ENCODE measurements around the gene NACC2.

Gene NACC2

DNA sequence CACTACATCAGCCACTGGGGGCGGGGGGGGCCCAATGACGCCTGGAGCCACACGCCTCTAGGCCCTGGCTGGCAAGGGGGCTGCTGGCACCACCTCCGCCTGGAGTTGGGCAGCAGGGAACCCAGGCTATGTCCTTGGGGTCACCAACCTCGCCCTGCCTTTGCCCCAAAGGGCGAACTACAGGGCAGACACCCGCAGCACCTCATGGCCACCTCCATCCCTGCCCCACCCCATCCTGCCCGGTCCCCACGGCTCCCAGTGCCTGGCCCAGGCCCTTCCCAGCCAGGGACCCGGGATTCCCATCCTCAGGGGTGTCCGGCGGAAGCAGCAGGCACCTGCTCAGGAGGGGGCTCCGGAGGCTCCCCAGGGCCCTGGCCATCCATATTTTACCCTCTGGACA lies 37.0 kb downstream of the NACC2 start:
- no peak overlapping the region for H3K4me3 Mint-ChIP-seq
- peaks cover 16% of the 10 kb centered on the region for H3K4me1 Mint-ChIP-seq (ENCODE audit: low read depth)
- peaks cover 3% of the 10 kb centered on the region for H3K36me3 Mint-ChIP-seq (ENCODE audit: low read depth)
- no peaks in the 10 kb centered on the region for H3K9me3 Mint-ChIP-seq
- no peak overlapping the region for H3K27ac Mint-ChIP-seq
- DNase-seq: peak; percentile 22
- peaks cover 5% of the 10 kb centered on the region for H3K27me3 Mint-ChIP-seq

DNA sequence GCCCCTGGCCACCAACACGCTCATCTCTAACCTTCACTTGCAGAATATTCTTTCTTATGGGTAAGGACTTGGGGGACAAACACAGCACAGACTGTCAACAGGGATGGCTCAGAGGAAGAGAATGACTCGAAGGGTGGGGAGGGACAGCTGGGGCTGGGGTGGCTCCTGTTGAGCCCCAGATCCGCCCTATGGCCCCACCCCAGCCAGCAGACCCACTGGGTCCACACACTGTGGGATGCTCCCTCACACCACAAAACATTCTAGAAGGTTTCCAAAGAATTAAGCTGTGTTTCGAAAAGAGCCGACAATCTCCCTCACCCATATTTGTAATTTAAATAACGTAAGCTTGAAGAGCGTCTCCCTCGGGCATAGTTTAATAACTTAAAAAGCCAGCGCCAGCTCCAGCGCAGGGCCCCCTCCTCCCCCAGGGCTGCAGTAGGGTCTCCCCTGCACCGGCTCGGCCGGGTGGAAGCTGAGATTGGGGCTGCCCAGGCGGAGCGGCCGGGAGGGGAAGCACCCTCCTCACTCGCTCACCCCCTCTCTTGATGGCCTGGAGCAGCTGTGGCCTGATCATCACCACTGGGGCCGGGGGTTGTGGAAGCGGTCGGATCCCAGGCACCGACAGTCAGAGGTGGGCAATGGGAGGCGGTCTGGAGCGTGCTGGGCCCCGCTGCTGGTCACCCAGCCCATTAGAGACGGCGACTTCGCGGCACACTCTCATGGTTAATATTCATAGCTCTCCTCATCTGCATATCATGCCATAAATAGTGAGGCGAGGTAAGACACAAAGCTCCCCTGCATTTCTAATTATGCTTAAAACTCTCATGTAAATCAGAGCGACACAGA lies 37.6 kb downstream of the NACC2 start:
- no peak overlapping the region for H3K4me3 Mint-ChIP-seq
- peaks cover 16% of the 10 kb centered on the region for H3K4me1 Mint-ChIP-seq (ENCODE audit: low read depth)
- H3K36me3 Mint-ChIP-seq (ENCODE audit: low read depth): no peaks in the 10 kb centered on the region
- DNase-seq: peak; percentile 13
- H3K27ac Mint-ChIP-seq: no peak overlapping the region
- no peaks in the 10 kb centered on the region for H3K9me3 Mint-ChIP-seq
- H3K27me3 Mint-ChIP-seq: peaks cover 5% of the 10 kb centered on the region

GRCh38 chr9:136056546-136057235 lies 38.4 kb downstream of the NACC2 start:
- Mint-ChIP-seq H3K4me1 (ENCODE audit: low read depth) (peaks cover 20% of the 10 kb centered on the region), H3K27ac (no peak overlapping the region), H3K27me3 (peaks cover 9% of the 10 kb centered on the region), H3K9me3 (no peaks in the 10 kb centered on the region), H3K36me3 (ENCODE audit: low read depth) (no peaks in the 10 kb centered on the region), H3K4me3 (no peak overlapping the region)
- peak; percentile 23 for DNase-seq

DNA sequence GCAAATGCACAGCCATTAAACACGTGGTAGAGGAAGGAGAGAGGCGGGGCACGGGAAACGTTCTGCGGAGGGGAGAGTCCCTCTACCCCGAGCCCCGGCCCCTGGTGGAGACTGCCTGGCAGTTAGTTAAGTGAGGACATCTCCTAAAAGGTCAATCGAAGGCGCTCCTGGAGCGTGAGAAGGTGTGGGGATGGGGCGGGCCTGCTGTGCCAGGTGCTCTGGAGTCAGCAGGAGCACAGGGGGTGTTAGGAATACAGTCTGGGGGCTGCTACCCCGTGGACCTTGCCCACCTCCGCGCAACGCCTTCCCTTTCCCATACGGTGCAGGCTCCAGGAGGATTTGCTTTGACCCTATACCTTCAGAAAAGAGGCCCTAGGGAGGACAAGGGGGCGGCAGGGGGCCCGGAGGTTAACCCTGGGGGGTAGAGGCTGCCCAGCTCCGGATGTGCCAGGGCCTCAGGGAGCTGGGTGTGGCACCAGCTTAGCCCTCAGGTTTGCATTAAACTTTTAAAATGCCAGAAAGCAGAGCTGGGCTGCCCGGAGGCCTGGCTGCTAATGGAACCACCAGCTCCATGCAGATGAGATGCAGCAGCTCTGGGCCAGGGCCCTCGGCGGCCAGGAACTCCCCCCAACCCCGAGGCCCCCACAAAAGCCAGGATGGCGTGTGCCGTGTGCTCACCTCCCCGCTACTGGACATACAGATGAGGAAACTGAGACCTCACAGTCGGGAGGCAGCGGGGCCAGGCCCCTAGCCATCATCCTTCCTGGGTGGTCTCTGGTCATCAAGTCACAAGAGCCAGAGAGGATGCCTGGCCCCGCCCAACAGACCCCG lies 39.2 kb downstream of the NACC2 start:
- Mint-ChIP-seq H3K4me3 (no peak overlapping the region), H3K27me3 (peaks cover 9% of the 10 kb centered on the region), H3K27ac (no peak overlapping the region), H3K9me3 (no peaks in the 10 kb centered on the region), H3K36me3 (ENCODE audit: low read depth) (no peaks in the 10 kb centered on the region), H3K4me1 (ENCODE audit: low read depth) (peaks cover 20% of the 10 kb centered on the region)
- peak; percentile 24 for DNase-seq

DNA sequence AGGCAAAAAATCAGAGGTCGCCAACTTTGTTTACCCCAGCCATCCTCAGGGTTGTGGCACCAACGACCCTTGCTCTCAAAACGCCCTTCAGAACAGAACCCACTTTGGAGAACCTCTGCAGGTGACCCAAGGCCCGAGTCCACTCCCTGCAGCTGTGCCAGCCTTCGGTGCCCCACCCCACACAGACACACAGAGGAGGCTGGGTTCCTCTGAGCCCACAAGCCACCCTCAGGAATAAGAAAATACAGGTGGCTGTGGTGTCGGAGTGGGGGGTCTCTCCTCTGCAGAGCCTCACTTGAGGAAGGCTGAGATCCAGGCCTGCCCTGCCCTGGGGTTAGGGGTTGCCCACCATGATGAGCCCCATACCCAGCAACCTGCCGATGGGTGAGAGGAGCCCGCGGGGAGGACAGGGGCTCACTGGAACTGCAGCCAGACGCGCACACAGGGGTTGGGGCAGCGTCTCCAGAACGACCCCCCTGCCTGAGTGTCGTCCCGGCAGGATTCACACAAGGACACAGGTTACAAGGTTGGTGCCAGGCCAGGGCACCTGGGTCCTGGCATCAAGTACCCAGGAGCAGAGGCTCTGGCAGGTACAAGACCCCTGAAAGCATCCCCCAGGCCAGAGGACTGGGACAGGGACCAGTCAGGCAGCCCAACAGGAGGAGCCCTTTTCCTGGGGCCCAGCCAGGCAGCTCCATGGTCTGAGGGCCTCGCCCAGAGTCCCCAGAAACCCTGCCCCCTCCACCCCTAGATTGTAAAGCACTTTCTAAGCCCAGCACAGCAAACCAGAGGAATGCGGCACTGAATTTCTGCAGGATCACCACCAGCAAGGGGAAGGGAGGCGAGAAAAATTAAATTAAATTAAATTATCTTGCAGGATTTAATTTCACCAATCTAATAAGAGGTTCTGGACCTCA lies 40.0 kb downstream of the NACC2 start:
- Mint-ChIP-seq H3K4me1 (ENCODE audit: low read depth) (peaks cover 20% of the 10 kb centered on the region), H3K4me3 (no peak overlapping the region), H3K9me3 (no peaks in the 10 kb centered on the region), H3K27me3 (peaks cover 9% of the 10 kb centered on the region), H3K36me3 (ENCODE audit: low read depth) (no peaks in the 10 kb centered on the region), H3K27ac (no peak overlapping the region)
- peak; percentile 15 for DNase-seq

- Mint-ChIP-seq H3K4me1 (ENCODE audit: low read depth) (peaks cover 20% of the 10 kb centered on the region), H3K4me3 (no peak overlapping the region), H3K27me3 (peaks cover 9% of the 10 kb centered on the region), H3K9me3 (no peaks in the 10 kb centered on the region), H3K27ac (no peak overlapping the region), H3K36me3 (ENCODE audit: low read depth) (peaks cover under 1% of the 10 kb centered on the region)
- peak; percentile 23 for DNase-seq
Observed at GRCh38 chr9:136054146-136054545, 40.9 kb downstream of the NACC2 start.

- no peaks in the 10 kb centered on the region for H3K9me3 Mint-ChIP-seq
- H3K4me1 Mint-ChIP-seq (ENCODE audit: low read depth): peaks cover 20% of the 10 kb centered on the region
- H3K27ac Mint-ChIP-seq: no peak overlapping the region
- DNase-seq: peak; percentile 30
- peaks cover 2% of the 10 kb centered on the region for H3K36me3 Mint-ChIP-seq (ENCODE audit: low read depth)
- H3K27me3 Mint-ChIP-seq: peaks cover 9% of the 10 kb centered on the region
- H3K4me3 Mint-ChIP-seq: no peak overlapping the region
Observed at GRCh38 chr9:136053757-136054142, 41.3 kb downstream of the NACC2 start.

GRCh38 chr9:136052991-136053756 lies 41.9 kb downstream of the NACC2 start:
- H3K4me1 Mint-ChIP-seq (ENCODE audit: low read depth): peaks cover 20% of the 10 kb centered on the region
- no peaks in the 10 kb centered on the region for H3K9me3 Mint-ChIP-seq
- no peak overlapping the region for H3K4me3 Mint-ChIP-seq
- DNase-seq: peak; percentile 25
- H3K36me3 Mint-ChIP-seq (ENCODE audit: low read depth): peaks cover 2% of the 10 kb centered on the region
- H3K27ac Mint-ChIP-seq: no peak overlapping the region
- peaks cover 9% of the 10 kb centered on the region for H3K27me3 Mint-ChIP-seq

- peak; percentile 25 for DNase-seq
- H3K27me3 Mint-ChIP-seq: peaks cover 9% of the 10 kb centered on the region
- H3K36me3 Mint-ChIP-seq (ENCODE audit: low read depth): peaks cover 2% of the 10 kb centered on the region
- no peak overlapping the region for H3K4me3 Mint-ChIP-seq
- H3K4me1 Mint-ChIP-seq (ENCODE audit: low read depth): peaks cover 20% of the 10 kb centered on the region
- H3K9me3 Mint-ChIP-seq: no peaks in the 10 kb centered on the region
- H3K27ac Mint-ChIP-seq: no peak overlapping the region
Observed at GRCh38 chr9:136052472-136052880, 42.6 kb downstream of the NACC2 start.

DNA sequence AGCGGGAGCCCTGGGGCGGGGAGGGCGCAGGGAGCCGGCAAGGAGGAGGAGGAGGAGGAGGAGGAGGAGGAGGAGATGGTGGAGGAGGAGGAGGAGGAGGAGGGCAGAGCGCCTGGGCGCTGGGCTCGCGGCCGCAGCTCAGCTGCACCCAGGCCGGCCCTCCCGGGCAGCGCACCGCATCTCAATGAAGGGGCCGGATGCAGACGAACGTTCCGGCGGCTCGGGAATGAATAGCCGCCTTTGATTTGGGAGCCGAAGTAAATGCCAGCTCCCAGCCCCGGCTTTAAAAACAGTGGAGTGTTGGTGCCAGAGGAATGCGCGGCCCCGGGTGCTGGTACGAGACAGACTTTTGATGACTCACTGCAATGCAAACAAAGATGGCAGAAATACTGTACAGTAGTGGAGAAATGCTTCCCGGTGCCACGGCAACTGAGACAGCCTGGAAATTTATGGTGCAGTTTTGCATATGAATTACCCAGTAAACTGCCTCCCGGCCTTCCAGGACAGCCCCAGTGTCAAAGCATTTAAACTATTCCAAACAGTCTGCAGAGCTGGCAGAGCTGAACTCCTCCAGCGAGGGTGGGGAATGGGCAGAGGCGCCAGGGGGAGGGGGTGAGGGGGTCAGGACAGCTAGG lies 43.1 kb downstream of the NACC2 start:
- H3K27ac Mint-ChIP-seq: no peak overlapping the region
- peaks cover 9% of the 10 kb centered on the region for H3K27me3 Mint-ChIP-seq
- peaks cover 2% of the 10 kb centered on the region for H3K36me3 Mint-ChIP-seq (ENCODE audit: low read depth)
- H3K9me3 Mint-ChIP-seq: no peaks in the 10 kb centered on the region
- peak; percentile 50 for DNase-seq
- peak overlapping the region; percentile 66 for H3K4me3 Mint-ChIP-seq
- H3K4me1 Mint-ChIP-seq (ENCODE audit: low read depth): peaks cover 17% of the 10 kb centered on the region

- no peaks in the 10 kb centered on the region for H3K9me3 Mint-ChIP-seq
- DNase-seq: no peak
- no peak overlapping the region for H3K27ac Mint-ChIP-seq
- H3K36me3 Mint-ChIP-seq (ENCODE audit: low read depth): peaks cover 4% of the 10 kb centered on the region
- H3K4me3 Mint-ChIP-seq: no peak overlapping the region
- peaks cover 17% of the 10 kb centered on the region for H3K4me1 Mint-ChIP-seq (ENCODE audit: low read depth)
- H3K27me3 Mint-ChIP-seq: peaks cover 9% of the 10 kb centered on the region
Observed at GRCh38 chr9:136051453-136051836, 43.6 kb downstream of the NACC2 start.

- Mint-ChIP-seq H3K4me1 (ENCODE audit: low read depth) (peaks cover 17% of the 10 kb centered on the region), H3K9me3 (no peaks in the 10 kb centered on the region), H3K27me3 (peaks cover 9% of the 10 kb centered on the region), H3K27ac (no peak overlapping the region), H3K36me3 (ENCODE audit: low read depth) (peaks cover 4% of the 10 kb centered on the region), H3K4me3 (peak overlapping the region; percentile 35)
- DNase-seq: no peak
Observed at GRCh38 chr9:136050701-136051452, 44.2 kb downstream of the NACC2 start.

Data from activated T-cell treated with anti-CD3 and anti-CD28 coated beads, Interleukin-2, amount 50 U/mL, for 24 hours (primary cell).